K562 (cell line): ENCODE measurements around the gene FRMD4B. TPM values are rescaled to one million over a fixed set of nuclear protein-coding genes. Genes with fewer than 3 reads are reported as not detected.
A peak's percentile ranks its signal among the peaks of the same experiment; 100 is the strongest.

Experiments
- BACH1 ChIP-seq: fragments of 200-800 bp; sonication (Bioruptor generic); IDR thresholded peaks from 2 replicates; pipeline ENCODE4 v1.6.1; 2016; ENCODE audit warnings: missing genetic modification characterization, missing compliant biosample characterization
- CREM ChIP-seq: IDR thresholded peaks from 2 replicates; pipeline ENCODE4 v1.6.1; 2014; ENCODE audit warnings: antibody characterized with exemption, low read depth
- FIP1L1 ChIP-seq: fragments of 200-400 bp; formaldehyde crosslinking; IDR thresholded peaks from 2 replicates; pipeline ENCODE4 v1.6.1; 2018; ENCODE audit warnings: mild to moderate bottlenecking, low read depth, low read length; ENCODE audit not compliant: poor library complexity, severe bottlenecking
- HNRNPLL ChIP-seq: fragments of 200-400 bp; formaldehyde crosslinking; IDR thresholded peaks from 2 replicates; pipeline ENCODE4 v1.6.1; 2017; ENCODE audit warnings: low read length, low read depth, mild to moderate bottlenecking; ENCODE audit not compliant: poor library complexity, severe bottlenecking
- MED1 ChIP-seq: sonication (generic); formaldehyde crosslinking; IDR thresholded peaks from 2 replicates; pipeline ENCODE4 v1.8.1; 2023; ENCODE audit warnings: missing genetic modification reagents, borderline replicate concordance
- MYC ChIP-seq, 2 experiments: fragments of 250-450 bp in 1 of 2; sonication (Bioruptor Pico) in 1 of 2; IDR thresholded peaks; 2 replicates each; pipeline versions ENCODE4 v1.5.1 to v1.6.1; 2012 to 2021; ENCODE audit warnings: low read depth in 2 of 2, borderline replicate concordance in 1 of 2, improper control_type of control experiment in 1 of 2, low read length in 1 of 2, mild to moderate bottlenecking in 1 of 2, moderate library complexity in 1 of 2
- PTTG1 ChIP-seq: fragments of 450-650 bp; IDR thresholded peaks from 2 replicates; pipeline ENCODE4 v1.6.1; 2016; ENCODE audit warnings: low read depth, mild to moderate bottlenecking, missing genetic modification characterization, missing compliant biosample characterization
- SAP30 ChIP-seq: fragments of 200-600 bp; sonication (generic); IDR thresholded peaks from 2 replicates; pipeline ENCODE4 v1.6.1; 2012; ENCODE audit warnings: borderline replicate concordance, low read depth, mild to moderate bottlenecking, moderate library complexity, low read length, control low read depth, inconsistent platforms; ENCODE audit not compliant: insufficient read depth, poor library complexity, severe bottlenecking
- SMARCA5 ChIP-seq: fragments of 450-650 bp; IDR thresholded peaks from 2 replicates; pipeline ENCODE4 v1.6.1; 2016
- SMARCE1 ChIP-seq: fragments of 450-650 bp; IDR thresholded peaks from 2 replicates; pipeline ENCODE4 v1.7.1; 2016; ENCODE audit warnings: mild to moderate bottlenecking
- ZNF212 ChIP-seq: fragments of 450-650 bp; formaldehyde crosslinking; IDR thresholded peaks from 2 replicates; pipeline ENCODE4 v1.4.0; 2020; ENCODE audit warnings: mild to moderate bottlenecking
- ZNF224 ChIP-seq: sonication (generic); formaldehyde crosslinking; IDR thresholded peaks from 2 replicates; pipeline ENCODE4 v1.8.0; 2022; ENCODE audit warnings: mild to moderate bottlenecking, missing genetic modification reagents
- ZNF253 ChIP-seq: fragments of 250-450 bp; sonication (Bioruptor Pico); conservative IDR thresholded peaks from 2 replicates; pipeline ENCODE4 v1.6.1; 2021; ENCODE audit warnings: mild to moderate bottlenecking
- ZNF324 ChIP-seq: fragments of 250-450 bp; sonication (Bioruptor Pico); IDR thresholded peaks from 2 replicates; pipeline ENCODE4 v1.4.0; 2020; ENCODE audit warnings: mild to moderate bottlenecking
- ZNF584 ChIP-seq: fragments of 200-800 bp; sonication (Bioruptor generic); IDR thresholded peaks from 2 replicates; pipeline ENCODE4 v1.6.1; 2016; ENCODE audit warnings: low read depth, mild to moderate bottlenecking, missing genetic modification characterization, missing compliant biosample characterization
- polyA plus RNA-seq, 8 experiments: library from polyadenylated mRNA; depleted of rRNA in 4 of 8; stranded (reverse) in 5 of 8; unstranded in 3 of 8; fragments of >200 nt; fragmentation: Nextera tagmentation in 2 of 8; fragmentation: Illumina TruSeq in 1 of 8; extraction: Ambion mirVana in 2 of 8; extraction: Trizol in 1 of 8; gene quantifications; 2 replicates each; pipeline versions ENCODE4 v1.2.1 to v1.2.3, GENCODE V29; 2011 to 2014; ENCODE audit warnings: inconsistent platforms in 1 of 8, missing spikeins in 1 of 8
- total RNA-seq, 7 experiments: library from RNA; depleted of rRNA in 6 of 7; stranded (reverse); fragments of >200 nt in 6 of 7; fragmentation: Illumina TruSeq in 2 of 7; extraction: Trizol in 2 of 7; gene quantifications; 2 replicates each; pipeline versions ENCODE4 v1.2.1 to v1.2.3, GENCODE V29; 2011 to 2021; ENCODE audit warnings: low replicate concordance in 1 of 7
- TF ChIP-seq, protein P1 (sequence below): sonication (generic); formaldehyde crosslinking; IDR thresholded peaks from 2 replicates; pipeline ENCODE4 v1.9.0; 2022; ENCODE audit warnings: mild to moderate bottlenecking, missing genetic modification reagents
- TF ChIP-seq, protein P2 (sequence below): fragments of 250-450 bp; sonication (Bioruptor Pico); IDR thresholded peaks from 2 replicates; pipeline ENCODE4 v1.8.0; 2021; ENCODE audit warnings: moderate library complexity, mild to moderate bottlenecking, inconsistent platforms
- TF ChIP-seq, protein P3 (sequence below): fragments of 250-450 bp; sonication (Bioruptor Pico); IDR thresholded peaks from 2 replicates; pipeline ENCODE4 v1.4.0; 2020; ENCODE audit warnings: mild to moderate bottlenecking, moderate library complexity, borderline replicate concordance
- TF ChIP-seq, protein P4 (sequence below): fragments of 250-450 bp; sonication (Bioruptor Pico); IDR thresholded peaks from 2 replicates; pipeline ENCODE4 v1.6.1; 2021; ENCODE audit warnings: mild to moderate bottlenecking
- TF ChIP-seq, protein P5 (sequence below): sonication (generic); formaldehyde crosslinking; IDR thresholded peaks from 2 replicates; pipeline ENCODE4 v1.8.0; 2022; ENCODE audit warnings: missing genetic modification reagents, mild to moderate bottlenecking, moderate library complexity, borderline replicate concordance

FRMD4B gene
- total and polyA plus RNA-seq, 9 of the 15 experiments (the other 6 are each of a cell fraction or from before 2014, with no cell fraction given) = 0.03 to 0.09 (median 0.04) TPM; not detected in 3

DNA sequence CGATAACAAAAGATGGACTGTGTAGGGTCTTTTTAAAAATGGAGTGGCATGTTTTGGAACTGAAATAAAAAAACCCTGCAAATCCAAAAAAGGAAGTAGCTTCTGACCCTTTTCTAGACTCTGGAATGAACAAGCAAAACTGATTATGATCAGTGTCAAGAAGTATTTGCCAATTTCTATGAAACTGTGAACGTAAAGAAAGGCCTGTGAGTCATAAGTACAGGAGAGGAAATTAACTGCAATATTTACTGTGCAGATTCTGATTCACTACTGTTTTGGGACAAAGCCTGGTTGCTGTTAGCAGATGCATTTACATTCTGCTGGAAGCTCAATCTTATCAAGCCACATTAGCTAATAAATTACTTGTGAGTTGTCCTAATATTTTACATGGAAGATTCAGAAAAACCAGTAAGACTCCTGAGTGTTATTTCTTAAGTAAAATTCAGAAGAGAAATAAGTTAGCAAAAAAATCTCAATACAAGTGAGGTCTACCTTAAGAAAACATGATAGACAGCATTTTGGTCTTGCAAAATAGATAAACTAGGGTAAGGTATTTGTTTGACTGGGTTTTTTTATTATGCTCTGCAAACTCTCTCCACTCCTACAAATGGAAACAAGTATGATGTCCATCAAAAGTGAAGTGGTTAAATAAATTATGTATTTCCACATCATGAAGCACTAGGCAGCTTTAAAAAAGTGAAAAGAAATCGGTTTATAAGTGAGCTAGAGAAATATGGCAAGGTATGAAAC is 173.3 kb downstream of the FRMD4B start (continued):
- TF ChIP-seq, protein P1, sequence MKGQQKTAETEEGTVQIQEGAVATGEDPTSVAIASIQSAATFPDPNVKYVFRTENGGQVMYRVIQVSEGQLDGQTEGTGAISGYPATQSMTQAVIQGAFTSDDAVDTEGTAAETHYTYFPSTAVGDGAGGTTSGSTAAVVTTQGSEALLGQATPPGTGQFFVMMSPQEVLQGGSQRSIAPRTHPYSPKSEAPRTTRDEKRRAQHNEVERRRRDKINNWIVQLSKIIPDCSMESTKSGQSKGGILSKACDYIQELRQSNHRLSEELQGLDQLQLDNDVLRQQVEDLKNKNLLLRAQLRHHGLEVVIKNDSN (CRISPR knock-in tag) = no peak
- TF ChIP-seq SMARCA5 = no peak
- TF ChIP-seq, protein P2, sequence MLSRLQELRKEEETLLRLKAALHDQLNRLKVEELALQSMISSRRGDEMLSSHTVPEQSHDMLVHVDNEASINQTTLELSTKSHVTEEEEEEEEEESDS (CRISPR knock-in tag) = no peak
- no peak for TF ChIP-seq ZNF324 (CRISPR knock-in tag)
- TF ChIP-seq HNRNPLL = no peak
- TF ChIP-seq MED1 (CRISPR knock-in tag) = no peak
- no peak for TF ChIP-seq PTTG1
- TF ChIP-seq ZNF584 (CRISPR knock-in tag) = no peak
- TF ChIP-seq SAP30 = no peak
- no peak for TF ChIP-seq FIP1L1
- TF ChIP-seq ZNF212 = no peak
- TF ChIP-seq ZNF224 = no peak
- TF ChIP-seq, protein P3, sequence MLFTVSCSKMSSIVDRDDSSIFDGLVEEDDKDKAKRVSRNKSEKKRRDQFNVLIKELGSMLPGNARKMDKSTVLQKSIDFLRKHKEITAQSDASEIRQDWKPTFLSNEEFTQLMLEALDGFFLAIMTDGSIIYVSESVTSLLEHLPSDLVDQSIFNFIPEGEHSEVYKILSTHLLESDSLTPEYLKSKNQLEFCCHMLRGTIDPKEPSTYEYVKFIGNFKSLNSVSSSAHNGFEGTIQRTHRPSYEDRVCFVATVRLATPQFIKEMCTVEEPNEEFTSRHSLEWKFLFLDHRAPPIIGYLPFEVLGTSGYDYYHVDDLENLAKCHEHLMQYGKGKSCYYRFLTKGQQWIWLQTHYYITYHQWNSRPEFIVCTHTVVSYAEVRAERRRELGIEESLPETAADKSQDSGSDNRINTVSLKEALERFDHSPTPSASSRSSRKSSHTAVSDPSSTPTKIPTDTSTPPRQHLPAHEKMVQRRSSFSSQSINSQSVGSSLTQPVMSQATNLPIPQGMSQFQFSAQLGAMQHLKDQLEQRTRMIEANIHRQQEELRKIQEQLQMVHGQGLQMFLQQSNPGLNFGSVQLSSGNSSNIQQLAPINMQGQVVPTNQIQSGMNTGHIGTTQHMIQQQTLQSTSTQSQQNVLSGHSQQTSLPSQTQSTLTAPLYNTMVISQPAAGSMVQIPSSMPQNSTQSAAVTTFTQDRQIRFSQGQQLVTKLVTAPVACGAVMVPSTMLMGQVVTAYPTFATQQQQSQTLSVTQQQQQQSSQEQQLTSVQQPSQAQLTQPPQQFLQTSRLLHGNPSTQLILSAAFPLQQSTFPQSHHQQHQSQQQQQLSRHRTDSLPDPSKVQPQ (CRISPR knock-in tag) = no peak
- TF ChIP-seq CREM = no peak
- no peak for TF ChIP-seq BACH1
- TF ChIP-seq, protein P4, sequence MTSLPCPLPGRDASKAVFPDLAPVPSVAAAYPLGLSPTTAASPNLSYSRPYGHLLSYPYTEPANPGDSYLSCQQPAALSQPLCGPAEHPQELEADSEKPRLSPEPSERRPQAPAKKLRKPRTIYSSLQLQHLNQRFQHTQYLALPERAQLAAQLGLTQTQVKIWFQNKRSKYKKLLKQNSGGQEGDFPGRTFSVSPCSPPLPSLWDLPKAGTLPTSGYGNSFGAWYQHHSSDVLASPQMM (CRISPR knock-in tag) = no peak
- TF ChIP-seq, protein P5, sequence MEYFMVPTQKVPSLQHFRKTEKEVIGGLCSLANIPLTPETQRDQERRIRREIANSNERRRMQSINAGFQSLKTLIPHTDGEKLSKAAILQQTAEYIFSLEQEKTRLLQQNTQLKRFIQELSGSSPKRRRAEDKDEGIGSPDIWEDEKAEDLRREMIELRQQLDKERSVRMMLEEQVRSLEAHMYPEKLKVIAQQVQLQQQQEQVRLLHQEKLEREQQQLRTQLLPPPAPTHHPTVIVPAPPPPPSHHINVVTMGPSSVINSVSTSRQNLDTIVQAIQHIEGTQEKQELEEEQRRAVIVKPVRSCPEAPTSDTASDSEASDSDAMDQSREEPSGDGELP = no peak
- TF ChIP-seq MYC (IDR thresholded peaks at IDR 0.05; ENCODE audit: low read depth, low read length) = no peak
- TF ChIP-seq MYC (CRISPR knock-in tag; IDR thresholded peaks at IDR 0.05; ENCODE audit: borderline replicate concordance, low read depth) = no peak
- no peak for TF ChIP-seq ZNF253 (CRISPR knock-in tag)
- peak; percentile 72; the same call in 1 of the 2 replicates for TF ChIP-seq SMARCE1
